HG03097 (cell line): Measurements from ENCODE around the gene FCAMR.

Experiments used
- ATAC-seq: cut with Tn5 transposase; IDR thresholded peaks from one replicate; pipeline ENCODE4 v1.9.1; 2021; ENCODE audit not compliant: unreplicated experiment, low FRiP score

The FCAMR gene, protein sequence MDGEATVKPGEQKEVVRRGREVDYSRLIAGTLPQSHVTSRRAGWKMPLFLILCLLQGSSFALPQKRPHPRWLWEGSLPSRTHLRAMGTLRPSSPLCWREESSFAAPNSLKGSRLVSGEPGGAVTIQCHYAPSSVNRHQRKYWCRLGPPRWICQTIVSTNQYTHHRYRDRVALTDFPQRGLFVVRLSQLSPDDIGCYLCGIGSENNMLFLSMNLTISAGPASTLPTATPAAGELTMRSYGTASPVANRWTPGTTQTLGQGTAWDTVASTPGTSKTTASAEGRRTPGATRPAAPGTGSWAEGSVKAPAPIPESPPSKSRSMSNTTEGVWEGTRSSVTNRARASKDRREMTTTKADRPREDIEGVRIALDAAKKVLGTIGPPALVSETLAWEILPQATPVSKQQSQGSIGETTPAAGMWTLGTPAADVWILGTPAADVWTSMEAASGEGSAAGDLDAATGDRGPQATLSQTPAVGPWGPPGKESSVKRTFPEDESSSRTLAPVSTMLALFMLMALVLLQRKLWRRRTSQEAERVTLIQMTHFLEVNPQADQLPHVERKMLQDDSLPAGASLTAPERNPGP

DNA sequence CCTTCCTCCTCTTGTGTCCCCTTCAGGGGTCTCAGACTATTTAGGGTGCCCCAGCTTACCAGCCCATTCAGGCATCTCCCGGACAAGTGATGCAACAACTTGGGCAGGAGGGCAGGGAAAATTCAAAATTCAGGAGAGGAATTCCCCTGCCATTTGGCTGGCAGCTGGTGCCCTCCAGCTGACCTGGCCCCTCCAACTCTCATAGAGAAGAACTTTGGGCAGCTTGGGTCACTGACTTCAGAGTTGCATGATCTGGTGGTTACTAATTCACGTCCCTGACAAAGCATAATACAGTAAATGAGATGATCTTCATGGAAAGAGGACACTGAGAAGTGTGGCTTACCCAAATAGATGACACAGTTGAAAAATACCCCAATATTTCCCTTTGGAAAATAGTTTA lies at the start of gene FCAMR:
TSS of gene FCAMR (minus strand) at position 15 of the 400 bp plus-strand sequence. CDS start 335 bp downstream, outside the sequence.
- no peak for ATAC-seq

DNA sequence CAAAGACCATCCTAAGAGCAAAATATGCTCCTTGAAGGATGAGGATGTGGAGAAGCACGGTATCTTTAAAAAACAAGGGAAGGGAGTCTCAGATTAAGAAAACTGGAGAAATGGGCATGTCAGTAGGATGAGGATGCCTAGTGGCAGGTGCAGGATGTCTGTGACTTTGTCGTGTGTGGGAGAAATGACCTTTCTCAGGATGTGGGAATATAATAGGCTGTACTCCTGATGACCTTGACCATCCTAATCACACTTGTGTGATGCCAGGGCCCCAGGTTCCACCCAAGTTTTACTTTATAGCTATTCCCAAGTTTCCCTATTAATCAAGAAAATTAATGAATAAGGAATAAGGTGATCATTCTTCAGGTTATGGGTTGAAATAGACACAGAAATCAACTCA lies 49.4 kb upstream of the FCAMR start:
- no peak for ATAC-seq

DNA sequence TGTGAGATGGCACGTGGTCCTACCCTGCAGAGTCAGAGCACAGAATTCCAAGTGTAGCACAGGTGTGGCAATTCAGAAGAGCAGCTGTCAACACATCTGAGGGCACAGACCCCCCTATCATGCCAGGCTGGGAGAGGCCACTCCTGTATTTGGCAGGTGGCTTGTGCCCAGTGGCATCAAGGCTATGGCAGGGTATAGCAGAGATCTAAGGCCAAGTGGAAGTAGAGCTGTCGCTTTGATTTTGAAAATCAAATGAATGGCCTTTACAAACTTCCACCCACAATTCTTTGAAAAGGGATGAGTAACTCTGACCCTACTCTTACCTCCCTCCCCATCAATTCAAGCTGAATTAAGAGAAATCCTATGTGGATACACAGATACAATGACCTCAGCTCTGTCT lies 48.9 kb upstream of the FCAMR start:
- ATAC-seq: no peak

DNA sequence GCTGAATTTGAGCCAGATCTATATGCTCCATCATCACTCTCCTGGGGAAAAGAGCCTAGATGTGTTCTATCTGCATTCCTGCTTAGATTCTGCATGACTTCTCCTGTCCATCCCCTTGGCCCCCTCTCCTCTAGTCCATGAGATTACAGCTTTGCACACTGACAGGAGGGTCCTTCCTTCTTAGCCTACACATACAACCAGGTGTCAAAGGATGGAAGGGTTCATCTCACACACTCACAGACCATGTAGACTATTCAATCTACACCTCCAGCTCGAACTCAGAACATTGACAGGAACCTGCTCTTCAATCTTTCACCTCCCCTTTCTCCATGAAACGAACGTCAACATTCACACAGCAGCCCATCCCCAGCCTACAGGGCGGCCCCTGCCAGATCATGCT lies 48.4 kb upstream of the FCAMR start:
- ATAC-seq: no peak

DNA sequence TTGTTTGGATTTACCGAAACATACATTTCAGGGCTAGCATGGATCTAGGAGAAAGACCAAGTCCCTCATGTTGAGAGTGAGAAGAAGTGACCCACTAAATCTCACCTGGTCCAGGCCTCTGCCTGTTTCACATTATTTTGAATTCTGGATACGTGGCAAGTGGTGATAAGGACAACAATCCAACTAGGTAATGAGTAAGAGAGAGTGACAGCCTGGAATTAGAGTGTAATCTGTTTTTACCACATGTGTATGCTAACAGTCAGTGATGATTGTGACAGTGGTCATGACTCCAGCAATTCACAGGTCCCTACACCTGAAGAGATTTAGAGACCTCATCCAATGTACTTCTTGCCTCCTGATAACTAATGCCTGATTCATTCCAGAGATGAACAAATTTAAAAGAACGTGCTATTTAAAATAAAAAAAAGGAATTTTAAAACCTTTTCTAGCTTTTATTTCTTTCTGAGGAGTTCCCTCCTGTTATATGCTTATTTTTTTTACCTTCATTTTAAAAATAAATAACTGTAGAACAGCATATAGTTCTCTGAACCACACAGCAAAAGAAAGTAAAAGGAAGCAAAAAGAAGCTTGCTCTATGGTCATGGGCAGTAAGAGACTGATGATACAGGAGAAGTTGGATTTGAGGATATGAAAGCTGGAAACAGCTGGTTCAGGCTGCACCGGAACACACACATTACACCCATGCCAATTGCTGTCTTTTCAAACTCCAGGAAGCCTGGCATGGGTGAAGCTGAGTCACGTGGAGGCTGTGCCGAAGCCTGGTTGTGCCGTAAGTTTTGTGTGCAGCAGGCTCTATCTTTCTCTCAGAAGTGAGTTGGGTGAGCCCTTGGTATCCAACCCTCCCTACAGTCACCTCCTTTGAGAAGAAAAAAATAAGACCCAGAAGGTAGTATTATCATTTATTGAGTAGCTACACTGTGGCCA lies 47.6 kb upstream of the FCAMR start:
- ATAC-seq: no peak

DNA sequence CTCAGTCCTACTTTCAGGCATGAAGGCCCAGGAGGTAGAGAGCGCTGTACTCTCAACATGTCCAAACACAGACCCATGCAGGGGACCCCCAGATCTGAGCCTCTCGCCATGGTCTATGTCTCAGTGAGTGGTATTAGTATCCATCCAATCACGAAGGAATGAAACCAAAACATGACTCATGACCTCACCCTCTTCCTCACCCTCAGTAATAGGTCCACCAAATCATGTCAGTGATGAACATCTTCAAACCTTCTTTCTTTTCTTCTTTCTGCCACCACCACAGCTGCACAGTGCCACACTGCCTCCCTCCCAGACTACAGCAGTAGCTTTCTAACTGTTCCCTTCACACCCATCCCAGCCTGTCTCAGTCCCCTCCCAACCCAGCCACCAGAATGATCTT lies 45.5 kb upstream of the FCAMR start:
- no peak for ATAC-seq

DNA sequence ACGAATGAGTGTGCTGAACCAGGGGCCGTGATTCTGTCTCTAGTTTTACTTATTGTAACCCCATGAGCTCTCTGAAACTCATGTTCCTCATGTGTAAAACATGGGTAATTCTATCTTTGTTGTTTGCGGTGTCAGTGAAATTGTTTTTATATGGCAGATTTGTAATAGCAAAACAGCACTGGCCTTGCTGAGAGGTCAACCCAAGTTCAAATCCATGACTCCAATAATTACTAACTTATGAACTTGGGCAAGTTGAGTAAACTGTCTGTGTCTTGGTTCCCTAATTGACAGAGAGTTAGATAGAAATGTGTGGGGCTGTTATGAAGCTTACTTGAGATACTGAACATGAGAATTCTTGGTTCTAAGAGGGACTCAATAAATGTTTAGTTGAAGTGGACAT lies 44.5 kb upstream of the FCAMR start:
- no peak for ATAC-seq

DNA sequence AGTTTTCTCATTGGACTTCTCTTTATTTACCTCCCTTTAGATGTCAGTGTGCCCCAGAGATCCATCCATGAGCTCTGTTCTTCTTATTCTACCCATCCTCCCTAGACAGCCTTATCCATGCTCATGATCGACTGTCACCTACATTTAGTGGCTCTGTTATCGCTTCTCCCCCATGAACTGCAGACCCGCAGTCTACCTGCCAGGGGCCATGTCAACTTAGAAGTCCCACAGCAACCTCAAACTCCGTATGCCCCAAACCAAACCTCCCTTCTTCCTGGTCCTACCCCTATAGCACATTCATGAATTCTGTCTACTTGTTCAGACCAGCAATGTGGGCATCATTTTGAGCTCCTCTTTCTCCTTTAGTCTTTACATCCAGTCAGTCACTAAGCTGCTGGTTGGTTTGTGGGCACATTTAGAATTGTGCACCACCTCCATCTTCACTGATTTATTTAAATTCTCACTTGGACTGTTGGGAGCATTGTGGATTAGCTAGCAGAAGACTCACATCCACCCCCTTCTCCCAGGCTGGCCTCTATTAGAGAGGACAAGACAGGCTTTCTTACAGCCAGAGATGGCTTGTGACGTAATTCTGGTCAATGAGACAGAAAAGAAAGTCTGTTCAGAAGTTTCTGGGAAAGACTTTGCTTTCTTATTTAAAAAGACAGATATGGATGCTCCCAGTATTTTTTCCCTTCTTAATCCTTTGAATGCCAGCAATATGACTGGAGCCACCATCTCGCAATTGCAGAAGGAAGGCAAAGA lies 43.2 kb upstream of the FCAMR start:
- no peak for ATAC-seq

DNA sequence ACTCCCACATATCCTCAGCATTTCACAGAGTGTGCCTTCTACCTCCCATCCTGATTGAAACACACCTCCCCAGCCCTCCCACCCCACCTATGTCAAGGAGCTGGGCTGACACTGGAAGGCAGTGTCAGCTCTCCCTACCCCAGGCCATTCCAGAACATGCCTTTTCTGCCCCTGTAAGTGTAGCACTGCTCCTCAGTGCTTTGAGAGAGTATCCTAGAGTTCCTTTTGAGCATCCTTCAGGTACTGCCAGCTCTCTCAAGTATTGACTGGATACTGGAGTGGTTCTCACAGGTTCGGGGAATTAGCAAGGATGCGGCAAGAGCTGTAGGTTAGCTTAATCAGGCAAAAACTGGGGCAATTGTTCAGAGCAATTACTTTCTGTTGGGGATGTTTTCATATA lies 40.5 kb upstream of the FCAMR start:
- ATAC-seq: no peak

DNA sequence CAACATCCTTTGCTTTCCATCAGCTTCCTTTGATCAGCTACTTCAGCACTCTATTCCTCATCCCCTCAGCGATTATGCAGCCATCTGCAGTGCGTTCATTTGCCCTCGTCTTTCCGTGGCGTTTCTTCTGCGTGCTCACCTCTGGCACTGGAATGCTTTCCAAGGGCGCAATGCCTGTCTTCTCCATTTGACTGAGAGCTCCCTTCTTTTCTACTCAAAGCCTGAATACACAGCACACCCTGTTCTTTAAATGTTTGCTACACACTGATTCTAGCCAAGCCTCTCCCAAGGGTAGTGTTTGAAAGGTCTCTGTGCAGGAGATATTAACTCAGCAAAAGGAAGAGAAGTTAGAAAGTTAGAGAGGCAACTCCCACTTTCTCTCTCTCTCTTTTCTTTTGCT lies 39.7 kb upstream of the FCAMR start:
- ATAC-seq: no peak

DNA sequence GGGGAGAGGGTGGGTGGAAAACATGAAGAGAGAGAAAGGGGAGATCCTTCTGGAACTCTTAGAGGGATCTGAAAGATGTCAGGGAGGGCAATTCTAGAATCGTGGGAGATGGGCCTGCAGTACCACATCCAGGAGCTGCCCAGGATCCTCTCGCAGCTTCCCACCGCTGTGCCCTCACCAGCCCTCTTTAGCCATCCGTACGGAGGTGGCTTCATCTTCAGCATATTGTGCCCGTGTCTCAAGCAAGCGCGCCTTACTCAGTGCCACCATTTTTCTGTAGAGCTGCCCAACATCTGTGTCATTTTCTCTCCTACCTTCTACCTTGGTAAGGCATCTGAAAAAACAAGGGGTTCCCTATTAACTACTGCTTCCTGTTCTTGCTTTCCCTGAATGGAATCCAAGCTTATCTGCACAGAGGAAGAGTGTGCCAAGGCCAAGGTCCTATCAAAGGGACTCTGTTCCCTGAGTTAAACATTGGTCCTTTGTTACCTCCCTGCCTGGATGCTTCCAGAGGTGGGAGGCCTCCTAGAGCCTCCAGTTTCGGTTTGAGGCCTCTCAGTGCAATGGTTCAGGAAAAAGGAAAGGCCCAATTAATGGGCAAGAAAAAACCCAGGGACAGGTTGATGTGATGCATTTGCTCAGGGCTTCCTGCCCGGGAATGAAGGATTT lies 39.1 kb upstream of the FCAMR start:
- ATAC-seq: no peak

DNA sequence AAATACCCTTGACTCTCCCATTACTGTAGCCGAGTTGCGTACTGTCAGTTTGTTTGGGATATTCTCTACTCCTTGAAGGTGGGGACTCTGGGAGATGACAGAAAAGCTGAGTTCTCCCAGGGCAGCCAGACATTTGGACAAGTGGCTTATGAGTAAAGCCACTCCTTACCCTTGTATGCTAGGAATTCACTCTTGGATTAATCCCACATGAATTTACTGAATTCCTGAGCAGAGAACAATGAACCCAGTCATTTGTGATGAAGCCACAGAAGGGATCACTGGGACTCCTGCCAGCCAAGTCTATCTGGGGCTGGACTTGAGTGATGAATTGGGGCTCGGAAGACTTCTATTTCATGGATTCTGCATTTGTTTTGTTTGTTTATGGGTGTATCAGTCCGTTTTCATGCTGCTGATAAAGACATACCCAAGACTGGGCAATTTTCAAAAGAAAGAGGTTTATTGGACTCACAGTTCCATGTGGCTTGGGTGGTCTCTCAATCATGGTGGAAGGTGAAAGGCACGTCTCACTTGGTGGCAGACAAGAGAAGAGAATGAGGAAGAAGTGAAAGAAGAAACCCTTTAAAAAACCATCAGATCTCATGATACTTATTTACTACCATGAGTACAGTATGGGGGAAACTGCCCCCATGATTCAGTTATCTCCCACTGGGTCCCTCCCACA lies 37.2 kb upstream of the FCAMR start:
- ATAC-seq: no peak

DNA sequence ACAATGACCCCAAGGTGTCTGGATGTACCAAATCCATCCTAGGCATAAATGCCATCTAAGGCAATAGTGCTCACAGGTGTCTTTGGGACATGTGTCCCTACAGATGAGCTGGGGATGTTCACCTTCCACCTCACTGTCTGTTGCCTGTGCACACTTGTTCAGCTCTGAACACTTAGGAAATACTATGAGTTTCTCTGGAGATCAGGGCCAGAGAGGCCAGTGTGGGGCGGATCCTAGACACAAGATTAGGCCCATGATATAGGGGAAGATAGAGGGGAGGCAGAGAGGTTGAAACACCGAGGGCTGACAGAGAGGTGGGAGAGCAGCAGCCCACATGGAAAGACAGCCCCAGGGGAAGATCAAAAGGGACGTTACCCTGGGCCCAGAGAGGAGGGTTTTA lies 36.7 kb upstream of the FCAMR start:
- no peak for ATAC-seq

DNA sequence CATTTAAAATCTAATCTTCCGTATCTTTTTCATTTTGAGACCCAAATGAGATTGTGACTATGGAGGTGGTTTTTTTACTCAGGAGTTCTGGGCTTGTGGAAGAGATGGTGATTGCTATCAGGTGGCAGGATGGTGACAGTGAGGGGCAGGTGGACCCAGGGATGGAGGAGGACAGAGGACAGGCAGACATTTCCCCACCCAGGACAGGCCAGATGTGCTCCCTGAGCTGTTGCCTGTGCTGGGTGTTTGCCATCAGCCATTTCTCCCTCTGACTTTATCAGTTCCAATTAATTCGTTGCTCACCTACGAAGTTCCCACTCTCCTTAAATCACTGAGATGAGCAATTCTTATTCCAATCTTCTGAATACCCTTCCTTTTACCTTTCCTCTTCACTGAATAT lies 35.8 kb upstream of the FCAMR start:
- ATAC-seq: no peak

DNA sequence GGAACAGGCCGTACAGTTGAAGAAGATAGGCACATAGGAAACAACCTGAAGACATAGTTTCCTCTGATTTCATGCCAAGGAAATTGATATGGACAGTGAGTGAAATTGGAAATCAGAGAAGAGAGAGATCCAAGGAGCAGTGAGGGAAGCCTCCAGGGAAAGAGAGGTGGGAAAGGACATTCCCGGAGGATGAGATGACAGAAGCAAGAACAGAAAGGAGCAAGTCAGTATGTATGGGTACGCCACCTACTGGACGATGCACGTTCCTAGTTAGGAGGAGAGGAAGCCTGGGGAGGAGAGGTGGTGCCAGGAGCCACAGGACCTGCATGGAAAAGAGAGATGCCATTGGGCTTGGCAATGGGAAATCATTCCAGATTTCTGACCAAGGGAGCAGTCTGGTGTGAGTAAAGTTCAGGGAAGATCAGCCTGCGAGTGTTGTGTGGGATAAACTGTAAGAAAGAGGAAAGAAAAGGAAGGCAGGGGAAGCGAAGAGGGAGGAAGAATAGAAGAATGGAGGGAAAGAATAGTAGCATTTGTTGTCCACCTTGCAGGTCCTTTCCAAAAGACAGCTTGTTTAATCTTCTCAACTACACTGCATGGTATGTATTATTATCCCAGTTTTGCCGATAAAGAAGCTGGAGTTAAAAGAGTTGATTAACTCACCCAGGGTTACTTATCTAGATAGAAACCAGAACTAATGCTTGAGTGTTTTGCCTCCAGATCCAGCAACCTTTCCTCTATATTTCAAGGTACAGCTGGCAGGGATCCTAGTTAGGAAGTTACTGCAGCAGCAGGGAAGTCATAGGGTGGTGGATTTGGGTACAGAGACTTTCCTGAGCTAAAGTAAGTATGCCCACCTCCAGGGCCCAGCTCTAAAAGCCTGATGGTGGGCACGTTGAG lies 34.9 kb upstream of the FCAMR start:
- no peak for ATAC-seq

DNA sequence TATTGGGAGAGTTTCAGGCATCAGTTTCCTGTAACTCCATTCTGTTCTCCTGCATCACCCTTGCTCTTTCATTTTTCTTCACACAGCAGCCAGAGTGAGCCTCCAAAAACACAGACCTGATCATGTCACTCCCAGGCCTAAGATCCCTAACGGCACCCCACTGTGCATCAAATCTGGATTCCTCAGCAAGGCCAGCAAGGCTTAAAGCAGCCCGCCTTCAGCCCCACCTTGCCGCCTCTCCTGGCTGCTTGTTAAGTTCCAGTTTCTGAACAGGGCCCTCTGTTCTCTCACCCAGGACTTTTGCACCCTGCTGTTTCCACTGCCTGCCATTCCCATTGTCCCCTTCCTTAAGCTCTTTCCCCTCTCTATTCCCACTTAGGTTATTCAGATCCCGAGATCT lies 33.0 kb upstream of the FCAMR start:
- no peak for ATAC-seq

DNA sequence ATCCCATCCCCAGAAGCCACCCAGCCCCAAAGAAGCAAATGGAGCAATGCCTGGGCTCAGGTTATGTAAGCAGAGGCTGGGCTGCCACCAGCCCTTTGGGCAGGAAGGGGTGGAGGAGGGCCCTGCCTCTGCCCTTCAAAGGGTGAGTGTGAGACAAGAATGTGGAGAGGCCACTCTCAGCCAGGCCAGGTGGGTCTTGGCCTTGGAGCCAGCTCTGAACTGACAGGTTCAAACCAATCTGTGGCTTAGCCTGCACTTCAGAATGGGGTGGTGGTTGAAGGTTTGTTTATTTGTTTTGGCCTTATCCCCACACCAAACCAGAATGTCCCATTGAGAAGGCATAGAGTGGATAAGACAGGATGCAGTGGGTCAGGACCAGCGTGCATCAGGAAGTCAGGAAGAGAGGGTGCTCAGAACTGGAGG lies 32.5 kb upstream of the FCAMR start:
- no peak for ATAC-seq

DNA sequence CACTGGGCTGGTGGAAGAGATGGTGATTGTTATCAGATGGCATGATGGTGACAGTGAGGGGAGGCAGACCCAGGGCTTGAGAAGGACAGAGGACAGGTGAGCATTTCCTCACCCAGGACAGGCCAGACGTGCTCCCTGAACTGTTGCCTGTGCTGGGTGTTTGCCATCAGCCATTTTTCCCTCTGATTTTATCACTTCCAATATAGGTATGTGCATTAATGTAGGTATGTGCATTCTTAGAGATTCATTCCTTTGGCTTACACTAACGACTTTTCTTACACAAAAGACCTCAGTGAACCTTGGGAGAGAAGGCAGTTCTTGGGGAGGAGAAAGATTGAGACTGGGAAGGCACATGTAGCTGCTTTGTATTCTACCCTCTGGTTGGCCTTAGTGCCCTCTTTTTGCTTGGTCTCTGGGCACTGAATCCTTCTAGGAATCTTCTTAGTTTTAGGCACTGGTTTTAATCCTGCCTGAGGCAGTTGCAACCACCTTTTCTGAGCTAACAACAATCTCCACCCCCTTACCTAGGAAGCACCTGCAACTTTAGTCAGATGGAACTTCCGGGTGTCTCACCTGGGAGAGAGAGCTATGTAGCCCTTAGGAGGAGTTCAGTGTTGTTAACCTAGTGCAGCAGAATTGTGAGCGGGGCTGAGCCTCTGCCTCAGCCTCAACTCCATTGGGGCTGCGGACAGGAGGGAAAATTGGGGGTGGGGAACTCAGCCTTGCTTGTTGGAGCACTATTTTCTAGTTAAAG lies 31.4 kb upstream of the FCAMR start:
- ATAC-seq: no peak
